ENCODE measurements around the gene ATP8B4.
"Not testable (repeated sequence)": the region's sequence is repeated elsewhere in the genome, so short reads cannot be mapped to it uniquely, and the experiment has no call there.

ATP8B4 gene

DNA sequence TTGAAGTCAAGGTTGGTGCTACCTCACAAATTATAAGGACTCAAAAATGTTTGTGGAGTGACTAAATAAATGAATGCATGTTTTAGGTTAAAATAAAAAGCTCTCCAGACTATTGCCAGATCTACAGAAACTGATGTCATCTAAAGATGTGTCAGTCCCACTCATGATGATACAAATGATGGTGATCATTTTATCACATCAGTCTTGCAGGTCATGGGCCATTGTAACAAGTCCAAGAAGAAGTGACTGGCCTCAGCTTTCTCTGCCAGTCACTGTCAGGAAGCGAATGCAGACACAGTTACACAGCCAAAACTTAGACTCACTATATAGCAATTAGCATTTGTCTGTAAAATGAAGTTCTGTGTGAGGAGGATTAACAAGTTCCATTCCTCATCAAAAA is 18.5 kb downstream of the ATP8B4 start:
- no peaks in the 10 kb centered on the region for H3K36me3 Mint-ChIP-seq
- H3K4me3 Mint-ChIP-seq, result no peak overlapping the region
- no peaks in the 10 kb centered on the region for H3K9me3 Mint-ChIP-seq
- H3K27ac Mint-ChIP-seq, result no peak overlapping the region
- no peaks in the 10 kb centered on the region for H3K4me1 Mint-ChIP-seq
- peaks cover 6% of the 10 kb centered on the region for H3K27me3 Mint-ChIP-seq

DNA sequence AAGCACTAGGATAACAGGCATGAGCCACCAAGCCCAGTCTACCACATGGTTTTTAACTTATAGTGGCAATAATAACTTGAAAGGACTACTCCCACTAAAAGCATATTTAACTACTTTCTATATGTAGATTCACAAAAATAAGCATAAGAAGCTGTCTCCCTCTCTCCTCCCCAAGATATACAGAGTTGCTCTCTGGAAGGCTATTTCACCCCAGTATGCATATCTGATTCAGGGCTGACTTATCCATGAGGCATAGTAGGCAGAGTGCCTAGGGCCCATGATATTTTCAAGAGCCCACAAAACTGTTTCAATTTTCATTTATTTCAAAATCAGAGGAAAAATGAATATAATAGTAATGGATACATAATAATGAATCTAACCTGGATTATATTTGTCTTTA is 20.5 kb downstream of the ATP8B4 start:
- no peak overlapping the region for H3K27ac Mint-ChIP-seq
- peaks cover 6% of the 10 kb centered on the region for H3K27me3 Mint-ChIP-seq
- no peak overlapping the region for H3K4me3 Mint-ChIP-seq
- H3K9me3 Mint-ChIP-seq, result no peaks in the 10 kb centered on the region
- H3K36me3 Mint-ChIP-seq, result no peaks in the 10 kb centered on the region
- H3K4me1 Mint-ChIP-seq, result no peaks in the 10 kb centered on the region

DNA sequence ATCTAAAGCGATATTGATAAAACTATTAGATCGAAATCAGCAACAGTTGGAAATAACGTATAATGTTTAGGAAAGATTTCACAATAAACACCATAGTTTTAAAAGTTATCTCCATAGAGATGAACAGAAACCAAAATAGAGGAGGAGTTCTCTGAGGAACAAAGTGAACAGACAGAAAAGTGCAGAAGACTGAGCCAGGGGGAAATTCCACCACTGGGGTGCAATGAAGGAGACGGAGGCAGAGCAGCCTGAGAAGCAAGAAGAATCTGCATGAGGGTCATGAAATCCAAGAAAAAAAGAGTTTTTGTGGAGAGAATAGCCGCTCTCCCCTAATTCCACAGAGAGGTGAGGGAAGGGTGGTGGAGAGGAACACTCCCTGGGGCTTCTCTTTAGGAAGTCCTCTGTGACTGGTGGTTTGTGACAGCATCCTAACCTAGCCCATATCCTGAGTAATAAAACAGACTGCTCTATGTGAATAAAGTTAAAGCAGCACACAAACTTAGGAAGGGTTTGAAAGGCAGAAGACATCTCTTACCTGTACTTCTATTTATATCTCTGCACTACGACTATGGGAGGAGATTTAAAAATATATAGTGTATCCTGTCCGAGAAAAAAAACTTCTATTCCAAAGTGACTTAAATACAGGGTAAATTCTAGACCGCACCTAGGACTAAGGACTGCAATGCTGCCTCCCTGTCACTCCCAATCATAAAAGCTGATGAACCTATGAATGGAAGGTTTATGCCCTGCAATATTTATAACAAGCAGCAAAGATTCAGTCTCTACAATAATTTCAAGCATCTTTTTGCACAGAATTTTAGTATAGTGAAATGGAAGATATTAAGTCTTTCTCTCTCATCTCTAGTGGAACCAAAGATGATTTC is 22.9 kb downstream of the ATP8B4 start:
- H3K27me3 Mint-ChIP-seq, result peaks cover 6% of the 10 kb centered on the region
- no peaks in the 10 kb centered on the region for H3K4me1 Mint-ChIP-seq
- H3K4me3 Mint-ChIP-seq, result no peak overlapping the region
- H3K9me3 Mint-ChIP-seq, result no peaks in the 10 kb centered on the region
- H3K36me3 Mint-ChIP-seq, result no peaks in the 10 kb centered on the region
- H3K27ac Mint-ChIP-seq, result no peak overlapping the region

DNA sequence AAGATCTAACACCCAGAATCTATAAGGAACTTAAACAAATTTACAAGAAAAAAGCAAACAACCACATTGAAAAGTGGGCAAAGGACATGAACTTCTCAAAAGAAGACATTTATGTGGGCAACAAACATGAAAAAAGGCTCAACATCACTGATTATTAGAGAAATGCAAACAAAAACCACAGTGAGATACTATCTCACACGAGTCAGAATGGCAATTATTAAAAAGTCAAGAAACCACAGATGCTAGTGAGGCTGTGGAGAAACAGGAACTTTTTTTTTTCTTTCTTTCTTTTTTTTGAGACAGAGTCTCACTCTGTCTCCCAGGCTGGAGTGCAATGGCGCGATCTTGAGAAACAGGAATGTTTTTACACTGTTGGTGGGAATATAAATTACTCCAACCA is 29.6 kb downstream of the ATP8B4 start:
- not testable (repeated sequence) for H3K4me3 Mint-ChIP-seq, H3K27me3 Mint-ChIP-seq, H3K9me3 Mint-ChIP-seq, H3K4me1 Mint-ChIP-seq, H3K27ac Mint-ChIP-seq, H3K36me3 Mint-ChIP-seq

DNA sequence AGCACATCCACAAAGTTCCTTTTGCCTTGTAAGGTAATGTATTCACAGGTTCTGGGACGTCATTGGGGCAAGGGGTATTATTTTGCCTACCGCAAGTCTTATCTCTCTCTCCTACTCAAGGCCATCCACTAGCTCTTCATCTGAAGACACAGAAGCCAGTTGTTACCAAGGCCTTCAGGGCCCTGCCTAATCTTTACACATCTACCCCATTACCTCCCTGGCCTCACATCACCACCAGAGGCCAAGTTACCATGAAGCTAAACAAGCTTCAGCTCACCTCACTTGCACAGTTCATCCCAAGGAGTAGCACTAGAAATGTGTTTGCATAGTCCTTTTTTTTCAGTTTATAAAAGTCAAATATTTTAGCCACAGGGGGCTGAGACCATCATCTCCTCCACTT is 34.1 kb downstream of the ATP8B4 start:
- Mint-ChIP-seq H3K4me3 (no peak overlapping the region), H3K4me1 (no peaks in the 10 kb centered on the region), H3K9me3 (no peaks in the 10 kb centered on the region), H3K27me3 (peaks cover 12% of the 10 kb centered on the region), H3K36me3 (no peaks in the 10 kb centered on the region), H3K27ac (no peak overlapping the region)

DNA sequence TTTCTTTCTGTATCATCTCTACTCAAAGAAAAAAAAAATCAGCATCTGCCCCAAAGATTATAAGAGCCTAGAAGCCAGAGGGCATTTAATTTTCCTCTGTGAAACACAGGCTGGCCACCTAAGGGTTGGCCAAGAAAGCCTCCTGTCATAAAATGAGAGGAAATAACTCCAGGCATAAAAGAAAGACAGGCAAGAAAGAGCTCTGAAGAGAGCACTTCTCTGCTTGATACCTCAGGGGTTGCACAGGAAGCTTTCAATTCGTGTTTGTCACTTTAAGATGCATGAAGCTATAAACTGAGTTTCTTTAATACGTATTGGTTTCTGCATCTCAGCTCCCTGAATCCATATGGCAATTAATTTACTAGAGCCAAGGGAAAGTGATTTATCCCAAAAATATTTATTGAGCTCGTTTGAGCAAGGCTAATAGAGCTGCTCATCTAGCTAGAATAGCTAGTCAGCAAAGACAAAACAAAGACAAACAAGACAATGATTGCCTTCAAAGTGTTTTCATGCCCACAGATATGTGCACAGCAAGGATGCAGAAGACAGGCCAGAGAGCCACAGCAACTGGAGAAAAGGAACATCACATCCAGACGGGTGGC is 35.5 kb downstream of the ATP8B4 start:
- H3K27ac Mint-ChIP-seq, result no peak overlapping the region
- no peaks in the 10 kb centered on the region for H3K4me1 Mint-ChIP-seq

DNA sequence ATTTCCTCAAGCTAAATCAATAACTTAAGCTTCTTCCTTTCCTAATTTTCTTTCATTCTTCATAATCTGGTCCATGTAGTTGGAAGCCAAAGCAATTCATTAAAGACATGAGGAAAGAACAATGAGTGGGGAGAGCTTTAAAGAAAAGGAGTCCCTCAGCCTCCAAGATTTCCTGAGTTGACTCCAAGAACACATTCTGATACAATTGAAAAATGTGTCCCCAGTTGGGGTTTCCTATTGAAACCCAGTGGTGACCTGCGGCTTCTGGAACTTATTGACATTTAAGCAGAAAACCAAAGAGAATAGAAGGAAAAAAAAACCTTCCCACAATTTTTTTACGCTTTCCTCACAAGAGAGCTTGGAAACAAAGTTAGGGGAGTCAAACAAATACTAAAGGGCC is 37.0 kb downstream of the ATP8B4 start:
- no peaks in the 10 kb centered on the region for H3K36me3 Mint-ChIP-seq
- no peak overlapping the region for H3K4me3 Mint-ChIP-seq
- H3K27ac Mint-ChIP-seq, result no peak overlapping the region
- no peaks in the 10 kb centered on the region for H3K4me1 Mint-ChIP-seq
- no peaks in the 10 kb centered on the region for H3K9me3 Mint-ChIP-seq
- H3K27me3 Mint-ChIP-seq, result peaks cover 4% of the 10 kb centered on the region

More for the DNA sequence above, 35.5 kb downstream of the ATP8B4 start:
- Mint-ChIP-seq H3K4me3 (no peak overlapping the region), H3K27me3 (peaks cover 6% of the 10 kb centered on the region), H3K9me3 (no peaks in the 10 kb centered on the region), H3K36me3 (no peaks in the 10 kb centered on the region)

DNA sequence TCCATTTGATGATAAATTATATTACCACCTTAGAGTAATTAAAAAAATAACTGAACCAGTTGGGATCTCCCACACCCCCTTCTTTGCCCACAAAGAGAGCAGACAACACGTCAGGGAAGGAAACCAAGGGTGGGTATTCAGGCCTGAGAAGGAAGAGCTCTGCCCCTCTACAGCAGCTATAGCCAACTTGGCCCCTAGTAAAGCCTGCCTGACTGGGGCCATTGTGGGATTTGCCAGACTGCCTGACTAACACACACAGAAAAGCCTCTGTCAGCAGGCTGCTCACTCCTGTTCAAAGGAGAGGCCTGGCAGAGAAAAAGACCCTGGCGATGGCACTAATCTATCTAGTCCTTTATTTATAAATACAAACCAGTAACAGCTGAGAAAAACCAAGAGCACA is 41.4 kb downstream of the ATP8B4 start:
- Mint-ChIP-seq H3K4me3 (no peak overlapping the region), H3K36me3 (no peaks in the 10 kb centered on the region), H3K27ac (no peak overlapping the region), H3K4me1 (no peaks in the 10 kb centered on the region), H3K9me3 (no peaks in the 10 kb centered on the region), H3K27me3 (peaks cover 3% of the 10 kb centered on the region)

DNA sequence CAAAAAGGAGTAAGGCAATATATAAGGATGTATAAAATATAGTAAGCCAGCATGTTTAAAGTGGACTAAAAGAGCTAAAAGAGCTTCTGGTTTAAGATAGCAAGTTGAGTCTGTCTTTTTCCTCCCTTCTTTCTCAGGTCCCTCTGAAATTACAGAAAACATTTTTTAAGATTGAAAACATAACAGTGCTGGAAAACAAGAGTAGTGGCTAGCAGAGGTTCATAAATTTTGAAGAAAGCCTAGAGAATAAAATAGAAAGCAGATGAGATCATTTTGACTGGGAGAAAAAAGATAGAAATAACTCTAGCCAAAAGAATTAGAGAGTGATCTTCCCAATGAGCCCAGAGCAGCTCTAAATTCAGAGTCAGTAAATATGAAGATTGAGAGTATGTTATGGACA is 41.9 kb downstream of the ATP8B4 start:
- H3K36me3 Mint-ChIP-seq, result no peaks in the 10 kb centered on the region
- H3K4me1 Mint-ChIP-seq, result no peaks in the 10 kb centered on the region

DNA sequence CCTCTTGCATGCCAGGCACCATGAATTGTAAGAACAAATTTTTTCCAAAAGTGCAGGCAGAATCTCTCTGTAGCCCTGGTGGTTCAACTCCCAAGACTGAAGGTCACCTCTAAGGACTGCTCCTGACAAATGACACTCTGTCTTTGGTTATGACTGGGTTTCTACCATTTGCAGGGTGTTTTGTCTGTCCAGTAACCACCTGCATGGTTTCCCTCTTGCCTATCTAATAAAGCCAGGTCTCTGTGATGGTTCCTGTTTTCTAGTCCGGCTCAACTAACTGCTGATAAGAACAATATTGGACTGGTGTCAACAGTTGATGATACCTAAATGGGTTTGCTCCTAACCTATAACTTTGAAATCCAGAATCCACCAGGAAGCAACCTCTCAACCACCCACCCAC is 43.7 kb downstream of the ATP8B4 start:
- Mint-ChIP-seq H3K4me3 (no peak overlapping the region), H3K9me3 (no peaks in the 10 kb centered on the region), H3K4me1 (no peaks in the 10 kb centered on the region), H3K27ac (no peak overlapping the region), H3K36me3 (no peaks in the 10 kb centered on the region), H3K27me3 (peaks cover 9% of the 10 kb centered on the region)

More for the DNA sequence above, 41.9 kb downstream of the ATP8B4 start:
- Mint-ChIP-seq H3K27ac (no peak overlapping the region), H3K4me3 (no peak overlapping the region), H3K27me3 (peaks cover 5% of the 10 kb centered on the region), H3K9me3 (no peaks in the 10 kb centered on the region)

DNA sequence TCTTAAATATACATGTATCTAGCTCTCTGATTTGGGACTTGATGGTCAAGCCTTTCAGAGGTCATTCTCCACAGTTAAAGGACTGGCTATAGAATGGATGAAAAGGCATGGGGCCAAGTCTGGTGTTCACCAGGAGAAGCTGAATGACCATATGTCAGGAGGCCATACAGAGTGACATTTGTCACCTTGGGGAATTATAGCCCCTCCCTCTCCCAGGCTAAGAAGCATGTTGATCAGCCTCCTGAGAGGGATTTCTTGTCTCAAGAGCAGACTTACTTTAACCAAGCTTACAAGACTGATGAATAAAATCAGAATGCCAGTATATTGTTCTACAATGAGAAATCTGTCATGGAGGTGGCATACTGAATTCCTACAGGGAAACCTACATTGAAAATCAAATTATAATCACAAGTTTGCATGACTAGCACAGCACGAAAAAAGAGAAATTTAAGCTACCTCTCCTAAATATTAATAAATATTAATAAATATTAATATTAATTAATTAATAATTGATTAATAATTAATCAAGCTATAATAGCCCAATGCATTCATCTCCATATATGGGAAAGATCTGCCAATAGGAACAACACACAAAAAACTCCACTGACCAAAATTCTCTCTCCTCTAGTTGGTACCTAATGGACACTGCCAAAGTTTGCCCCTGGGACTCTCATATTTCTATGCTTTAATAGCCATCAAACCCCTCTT is 47.3 kb downstream of the ATP8B4 start:
- H3K4me1 Mint-ChIP-seq, result no peaks in the 10 kb centered on the region
- H3K27me3 Mint-ChIP-seq, result peaks cover 11% of the 10 kb centered on the region
- H3K27ac Mint-ChIP-seq, result no peak overlapping the region
- H3K36me3 Mint-ChIP-seq, result no peaks in the 10 kb centered on the region
- no peak overlapping the region for H3K4me3 Mint-ChIP-seq
- H3K9me3 Mint-ChIP-seq, result no peaks in the 10 kb centered on the region

DNA sequence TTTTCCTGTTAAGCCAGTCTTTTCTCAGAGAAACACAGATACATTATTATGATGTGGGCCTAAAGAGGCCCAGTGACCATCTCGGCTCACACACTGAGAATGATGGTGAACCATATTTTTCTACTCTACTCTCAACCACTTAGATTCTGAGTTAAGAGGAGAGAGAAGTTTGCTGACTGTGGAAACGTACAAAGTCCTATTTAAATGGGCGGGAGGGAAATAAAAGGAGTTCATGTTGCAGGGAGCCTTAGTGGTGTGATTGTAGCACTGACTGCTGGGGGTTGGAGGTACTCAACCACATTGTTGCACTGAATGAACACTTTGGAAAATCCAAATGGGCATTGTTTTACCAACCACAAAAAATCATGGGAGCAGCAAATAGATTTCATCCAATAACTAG is 51.0 kb downstream of the ATP8B4 start:
- H3K4me3 Mint-ChIP-seq, result no peak overlapping the region
- no peaks in the 10 kb centered on the region for H3K9me3 Mint-ChIP-seq
- H3K27ac Mint-ChIP-seq, result no peak overlapping the region
- peaks cover 12% of the 10 kb centered on the region for H3K27me3 Mint-ChIP-seq
- H3K4me1 Mint-ChIP-seq, result no peaks in the 10 kb centered on the region
- H3K36me3 Mint-ChIP-seq, result no peaks in the 10 kb centered on the region

DNA sequence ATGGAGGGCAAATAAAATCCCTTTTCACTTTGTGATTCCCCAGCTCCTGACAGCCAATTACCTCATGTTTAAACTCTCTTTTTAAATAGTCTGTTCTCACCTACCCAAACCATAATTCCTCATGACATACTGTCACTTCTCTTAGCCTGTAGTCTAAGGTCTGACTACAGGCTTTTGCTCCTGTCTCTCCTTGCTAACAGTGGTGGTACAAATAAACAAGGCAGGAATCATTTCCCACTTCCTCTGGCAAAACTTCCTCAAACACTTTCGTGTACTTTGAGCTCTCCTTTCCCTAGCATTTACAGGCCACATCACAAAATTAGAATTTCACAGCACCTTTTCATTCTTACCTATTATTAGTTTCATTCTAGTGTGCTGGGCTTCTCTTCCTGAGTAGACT is 51.8 kb downstream of the ATP8B4 start:
- Mint-ChIP-seq H3K27ac (no peak overlapping the region), H3K9me3 (no peaks in the 10 kb centered on the region), H3K36me3 (no peaks in the 10 kb centered on the region), H3K4me1 (no peaks in the 10 kb centered on the region), H3K4me3 (no peak overlapping the region), H3K27me3 (peaks cover 11% of the 10 kb centered on the region)

DNA sequence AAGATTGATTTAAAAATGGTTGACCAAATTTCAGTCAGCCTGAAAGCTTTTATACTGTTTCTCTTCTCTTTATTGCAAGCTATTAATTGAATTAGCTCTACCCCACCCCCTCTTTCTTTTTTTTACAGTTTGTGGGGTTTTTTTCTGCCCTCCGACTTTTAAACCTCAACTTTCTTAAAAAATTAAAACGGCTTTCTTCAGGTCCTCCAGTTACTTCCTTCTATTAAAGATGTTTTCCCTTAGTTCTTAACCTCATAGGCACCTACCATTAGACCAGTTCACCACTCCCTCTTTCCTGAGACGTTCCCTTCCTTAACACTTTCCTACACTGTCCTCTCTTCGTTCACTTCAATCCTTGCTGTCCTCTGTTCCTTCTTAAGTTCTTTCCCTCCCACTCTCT is 52.4 kb downstream of the ATP8B4 start:
- H3K9me3 Mint-ChIP-seq, result no peaks in the 10 kb centered on the region
- H3K27me3 Mint-ChIP-seq, result peaks cover 8% of the 10 kb centered on the region
- H3K4me3 Mint-ChIP-seq, result no peak overlapping the region
- no peak overlapping the region for H3K27ac Mint-ChIP-seq
- no peaks in the 10 kb centered on the region for H3K36me3 Mint-ChIP-seq
- H3K4me1 Mint-ChIP-seq, result no peaks in the 10 kb centered on the region

DNA sequence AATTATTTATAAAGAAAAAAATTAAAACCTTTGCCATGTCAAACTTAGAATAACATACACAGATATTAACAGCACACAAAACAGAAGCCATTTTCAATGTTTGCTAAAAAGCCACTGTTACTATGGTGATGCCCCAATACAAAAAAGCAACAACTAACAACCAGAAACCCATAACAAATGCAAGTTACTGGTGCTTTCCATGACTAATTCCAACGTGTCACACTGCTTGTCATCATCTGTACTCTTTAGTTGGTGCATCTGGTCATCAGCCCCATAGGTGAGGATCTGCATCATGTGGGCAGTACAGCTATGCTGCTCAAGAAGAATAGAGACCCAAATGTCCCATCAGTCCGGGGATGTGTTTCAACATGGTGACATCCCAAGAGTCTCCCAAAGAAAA is 52.8 kb downstream of the ATP8B4 start:
- H3K27ac Mint-ChIP-seq, result no peak overlapping the region
- peaks cover 10% of the 10 kb centered on the region for H3K27me3 Mint-ChIP-seq
- H3K36me3 Mint-ChIP-seq, result no peaks in the 10 kb centered on the region
- no peaks in the 10 kb centered on the region for H3K9me3 Mint-ChIP-seq
- H3K4me3 Mint-ChIP-seq, result no peak overlapping the region
- H3K4me1 Mint-ChIP-seq, result no peaks in the 10 kb centered on the region

DNA sequence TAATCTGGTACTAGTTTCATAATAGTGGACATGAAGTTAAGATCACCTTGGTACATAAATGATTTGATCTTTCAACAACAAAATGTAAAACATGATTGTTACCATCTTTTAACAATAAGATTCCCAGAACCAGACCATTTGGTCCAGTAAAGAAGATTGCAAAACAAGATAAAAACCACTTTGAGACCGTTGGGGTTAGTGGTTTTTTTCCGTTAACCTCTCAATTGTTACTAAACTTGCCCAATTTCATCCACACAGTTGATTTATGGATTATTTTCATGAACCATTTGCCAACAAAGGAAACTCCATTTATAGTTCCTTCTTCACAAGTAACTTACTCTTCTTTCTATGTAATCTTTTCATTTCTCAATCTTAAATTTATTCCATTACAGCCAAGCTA is 53.8 kb downstream of the ATP8B4 start:
- H3K27me3 Mint-ChIP-seq, result peaks cover 7% of the 10 kb centered on the region
- H3K4me3 Mint-ChIP-seq, result no peak overlapping the region
- H3K9me3 Mint-ChIP-seq, result no peaks in the 10 kb centered on the region
- no peaks in the 10 kb centered on the region for H3K36me3 Mint-ChIP-seq
- no peak overlapping the region for H3K27ac Mint-ChIP-seq
- no peaks in the 10 kb centered on the region for H3K4me1 Mint-ChIP-seq

Measured in activated naive CD4-positive, alpha-beta T cell treated with anti-CD3 and anti-CD28 coated beads, Interleukin-2, amount 50 U/mL, for 24 hours (primary cell).